Measurements from ENCODE around the gene ARMC8. TPM values are rescaled to one million over a fixed set of nuclear protein-coding genes. Genes with fewer than 3 reads are reported as not detected.
A peak's percentile ranks its signal among the peaks of the same experiment; 100 is the strongest.

Gene ARMC8
- total RNA-seq, 8 experiments from 2014 or later = 23.2 to 49.1 (median 41.9) TPM

DNA sequence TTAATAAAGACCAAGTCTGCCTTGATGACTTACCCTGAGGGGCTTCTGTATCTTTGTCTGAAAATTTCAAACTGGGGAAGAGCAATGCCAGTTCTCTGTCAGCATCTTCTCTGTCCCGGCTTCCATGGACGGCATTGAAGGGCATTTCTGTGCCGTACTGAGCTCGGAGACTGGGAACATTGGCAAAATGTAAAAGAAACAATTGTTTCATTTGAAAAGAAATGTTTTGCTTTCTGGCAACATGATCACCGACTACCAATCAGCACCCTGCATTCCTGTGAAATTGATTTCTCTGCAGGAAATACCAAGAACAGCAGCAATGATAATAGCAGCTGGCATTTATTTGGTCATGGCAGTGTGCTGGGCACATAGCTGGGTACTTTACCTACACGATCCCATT is 116.4 kb downstream of the ARMC8 start:
- 31 to 100% (median 87%) methylated on average over 1 to 6 of the region's 6 CpGs; no CpG with 5 or more reads in 2 of the 10 experiments for WGBS, 10 experiments
- ATAC-seq (replicated peaks in 6 of 8) = no peak

DNA sequence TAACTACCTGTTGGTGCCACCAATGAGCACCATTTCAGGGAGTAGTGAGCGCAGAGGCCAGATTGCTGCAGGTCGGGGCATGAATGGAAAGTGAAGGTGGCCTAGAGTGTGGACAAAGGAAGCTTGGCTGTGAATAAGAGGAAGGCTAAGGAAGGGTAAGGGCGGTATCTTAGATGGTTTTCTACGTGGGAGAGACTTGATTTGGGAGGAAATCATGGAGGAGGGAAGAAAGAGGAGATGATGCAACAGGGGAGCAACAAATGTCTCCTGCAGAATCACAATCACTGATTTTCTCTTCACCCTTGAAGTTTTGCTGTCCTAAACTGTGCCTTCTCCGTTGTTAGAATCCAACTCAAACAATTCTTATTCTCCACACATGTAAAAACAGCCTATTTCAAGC is 120.8 kb downstream of the ARMC8 start:
- in situ Hi-C loops (cut with MboI; ENCODE audit: low pct_unique_long_range_greater_than_20kb in 2 of 9, low sequenced_read_pairs in 9 of 9, unreplicated experiment in 9 of 9) = no loop called here
- Histone ChIP-seq H3K4me3 (no peak overlapping the region), H3K4me1 (replicated peaks in 1 of 2) (no peaks in the 10 kb centered on the region), H3K27ac (no peak overlapping the region)
- WGBS, 10 experiments = 46 to 89% (median 80%) methylated on average over 2 to 5 of the region's 5 CpGs
- ATAC-seq (replicated peaks in 6 of 8) = no peak

More for the DNA sequence above, 116.4 kb downstream of the ARMC8 start:
- Histone ChIP-seq H3K27ac (no peak overlapping the region), H3K4me1 (replicated peaks in 1 of 2) (no peaks in the 10 kb centered on the region), H3K4me3 (no peak overlapping the region)
- in situ Hi-C loops (cut with MboI; ENCODE audit: low pct_unique_long_range_greater_than_20kb in 2 of 9, low sequenced_read_pairs in 9 of 9, unreplicated experiment in 9 of 9) = no loop called here

DNA sequence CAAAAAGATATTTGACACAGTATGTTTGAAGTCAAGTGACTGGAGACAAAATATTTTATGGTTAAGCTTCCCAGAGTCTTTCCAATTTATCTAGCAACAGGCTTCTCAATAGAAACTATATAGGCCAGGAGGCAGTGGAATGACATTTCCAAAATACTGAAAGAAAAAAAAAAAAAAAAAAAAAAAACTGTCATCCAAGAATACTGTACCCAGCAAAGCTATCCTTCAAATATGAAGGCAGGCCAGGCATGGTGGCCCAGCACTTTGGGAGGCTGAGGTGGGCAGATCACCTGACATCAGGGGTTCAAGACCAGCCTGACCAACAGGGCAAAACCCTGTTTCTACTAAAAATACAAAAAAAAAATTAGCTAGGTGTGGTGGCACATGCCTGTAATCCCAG is 121.7 kb downstream of the ARMC8 start:
- no peaks in the 10 kb centered on the region for H3K4me1 ChIP-seq (replicated peaks in 1 of 2)
- H3K27ac ChIP-seq = no peak overlapping the region
- H3K4me3 ChIP-seq = no peak overlapping the region
- in situ Hi-C loops (cut with MboI; ENCODE audit: low pct_unique_long_range_greater_than_20kb in 2 of 9, low sequenced_read_pairs in 9 of 9, unreplicated experiment in 9 of 9) = no loop called here
- ATAC-seq (replicated peaks in 6 of 8) = no peak

DNA sequence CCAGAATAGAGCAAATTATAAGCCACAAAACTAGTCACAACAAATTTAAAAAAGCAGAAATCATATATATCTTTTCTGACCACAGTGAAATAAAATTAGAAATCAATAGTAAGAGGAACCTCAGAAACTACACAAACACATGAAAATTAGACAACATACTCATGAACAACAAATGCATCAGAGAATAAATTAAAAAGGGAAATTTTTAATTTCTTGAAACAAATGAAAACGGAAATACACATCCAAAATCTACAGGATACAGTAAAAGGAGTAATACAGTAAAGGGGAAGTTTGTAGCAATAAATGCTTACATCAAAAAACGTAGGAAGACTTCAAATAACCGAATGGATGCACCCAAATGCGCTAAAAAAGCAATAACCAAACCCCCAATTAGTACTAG is 123.4 kb downstream of the ARMC8 start:
- H3K4me3 ChIP-seq = no peak overlapping the region
- in situ Hi-C loops (cut with MboI; ENCODE audit: low pct_unique_long_range_greater_than_20kb in 2 of 9, low sequenced_read_pairs in 9 of 9, unreplicated experiment in 9 of 9) = no loop called here
- 28 to 89% (median 74%) methylated on average over 3 to 4 of the region's 4 CpGs for WGBS, 10 experiments
- ATAC-seq (replicated peaks in 6 of 8) = no peak
- no peak overlapping the region for H3K27ac ChIP-seq
- H3K4me1 ChIP-seq (replicated peaks in 1 of 2) = no peaks in the 10 kb centered on the region

DNA sequence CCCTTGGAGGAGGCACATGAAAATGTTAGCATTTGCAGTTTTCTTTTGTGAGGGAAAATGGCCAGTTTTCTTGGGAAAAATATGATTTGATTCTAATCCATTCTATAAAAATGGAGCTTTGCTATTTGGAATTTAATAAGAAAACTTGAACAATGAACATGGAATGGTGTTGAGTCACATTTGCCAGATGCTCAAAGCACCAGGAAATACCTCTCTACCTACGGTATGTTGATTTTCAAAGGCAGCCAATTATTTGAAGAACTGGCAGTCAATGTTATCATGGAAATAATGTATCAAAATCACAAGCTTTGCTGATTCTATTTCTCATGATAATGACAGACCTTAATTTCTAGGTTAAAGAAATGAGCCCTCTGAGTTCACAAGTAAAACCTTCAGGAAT is 127.7 kb downstream of the ARMC8 start:
- Histone ChIP-seq H3K27ac (no peak overlapping the region), H3K4me3 (no peak overlapping the region), H3K4me1 (replicated peaks in 1 of 2) (no peaks in the 10 kb centered on the region)
- in situ Hi-C loops (cut with MboI; ENCODE audit: low pct_unique_long_range_greater_than_20kb in 2 of 9, low sequenced_read_pairs in 9 of 9, unreplicated experiment in 9 of 9) = no loop called here
- 0 to 100% (median 85%) methylated on average over 1 of the region's 1 CpG; no CpG with 5 or more reads in 2 of the 10 experiments for WGBS, 10 experiments
- no peak for ATAC-seq (replicated peaks in 6 of 8)

DNA sequence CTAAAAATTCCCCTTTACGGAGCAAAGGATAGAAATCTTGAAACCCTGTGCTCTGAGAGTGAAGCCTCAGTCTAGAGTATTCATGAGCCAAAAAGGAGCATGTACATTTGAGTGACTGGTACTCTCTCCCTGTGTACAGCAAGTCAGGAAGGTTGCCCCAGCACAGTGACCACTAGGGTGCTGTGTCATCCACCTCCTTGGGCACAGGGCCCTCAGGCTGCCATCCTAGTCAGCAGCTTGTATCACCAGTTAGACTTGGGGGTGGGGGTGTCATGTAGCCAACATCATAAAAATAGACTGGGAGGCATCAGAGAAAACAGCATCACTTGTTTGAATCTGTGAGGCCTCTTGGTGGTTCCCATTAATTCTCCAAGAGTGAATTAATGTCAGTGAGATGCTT is 130.6 kb downstream of the ARMC8 start:
- in situ Hi-C loops (cut with MboI; ENCODE audit: low pct_unique_long_range_greater_than_20kb in 2 of 9, low sequenced_read_pairs in 9 of 9, unreplicated experiment in 9 of 9) = no loop called here
- H3K4me3 ChIP-seq = no peak overlapping the region
- 50 to 89% (median 57%) methylated on average over 1 of the region's 1 CpG; no CpG with 5 or more reads in 5 of the 10 experiments for WGBS, 10 experiments
- no peak overlapping the region for H3K27ac ChIP-seq
- ATAC-seq (replicated peaks in 6 of 8) = no peak
- no peaks in the 10 kb centered on the region for H3K4me1 ChIP-seq (replicated peaks in 1 of 2)

DNA sequence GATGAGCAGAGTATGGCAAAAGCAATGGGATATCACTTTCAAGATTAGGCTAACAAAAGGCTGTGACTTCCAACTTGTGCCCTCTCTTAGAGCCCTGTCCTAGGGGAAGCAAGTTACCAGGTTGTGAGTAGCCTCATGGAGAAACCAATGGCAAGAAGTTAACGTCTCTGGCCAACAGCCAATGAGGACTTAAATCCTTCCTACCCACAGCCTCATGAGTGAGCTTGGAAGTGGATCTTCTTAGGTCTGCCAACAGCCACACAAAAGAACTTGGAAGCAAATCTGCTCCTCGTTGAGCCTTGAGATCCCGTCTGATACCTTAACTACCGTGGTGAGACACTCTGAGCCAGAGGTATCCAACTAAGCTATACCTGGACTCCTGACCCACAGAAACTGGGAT is 136.9 kb downstream of the ARMC8 start:
- ATAC-seq (replicated peaks in 6 of 8) = no peak
- in situ Hi-C loops (cut with MboI; ENCODE audit: low pct_unique_long_range_greater_than_20kb in 2 of 9, low sequenced_read_pairs in 9 of 9, unreplicated experiment in 9 of 9) = no loop called here
- 67 to 100% (median 90%) methylated on average over 1 to 3 of the region's 4 CpGs; no CpG with 5 or more reads in 4 of the 10 experiments for WGBS, 10 experiments
- H3K4me1 ChIP-seq (replicated peaks in 1 of 2) = peaks cover 5 to 6% of the 10 kb centered on the region in 2 donors
- no peak overlapping the region for H3K27ac ChIP-seq
- H3K4me3 ChIP-seq = no peak overlapping the region

DNA sequence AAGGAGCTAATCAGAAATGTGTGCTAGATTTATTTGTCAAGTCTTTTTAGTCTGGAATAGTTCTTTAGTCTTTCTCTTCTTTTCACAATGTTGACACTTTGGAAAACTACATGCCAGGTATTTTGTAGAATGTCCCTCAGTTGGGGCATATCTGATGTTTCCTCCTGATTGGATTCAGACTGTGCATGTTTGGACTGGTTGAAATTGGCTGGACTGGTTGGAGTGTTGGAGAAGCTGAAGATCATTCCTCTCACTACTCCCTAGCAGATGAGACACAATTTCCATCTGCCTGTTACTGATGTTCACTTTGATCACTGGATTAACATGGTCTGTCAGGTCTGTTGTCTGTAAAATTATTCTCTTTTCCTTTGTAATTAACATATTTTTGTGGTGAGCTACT is 138.9 kb downstream of the ARMC8 start:
- H3K27ac ChIP-seq = no peak overlapping the region
- H3K4me1 ChIP-seq (replicated peaks in 1 of 2) = peaks cover 5 to 6% of the 10 kb centered on the region in 2 donors
- in situ Hi-C loops (cut with MboI; ENCODE audit: low pct_unique_long_range_greater_than_20kb in 2 of 9, low sequenced_read_pairs in 9 of 9, unreplicated experiment in 9 of 9) = no loop called here
- H3K4me3 ChIP-seq = no peak overlapping the region
- ATAC-seq (replicated peaks in 6 of 8) = no peak

DNA sequence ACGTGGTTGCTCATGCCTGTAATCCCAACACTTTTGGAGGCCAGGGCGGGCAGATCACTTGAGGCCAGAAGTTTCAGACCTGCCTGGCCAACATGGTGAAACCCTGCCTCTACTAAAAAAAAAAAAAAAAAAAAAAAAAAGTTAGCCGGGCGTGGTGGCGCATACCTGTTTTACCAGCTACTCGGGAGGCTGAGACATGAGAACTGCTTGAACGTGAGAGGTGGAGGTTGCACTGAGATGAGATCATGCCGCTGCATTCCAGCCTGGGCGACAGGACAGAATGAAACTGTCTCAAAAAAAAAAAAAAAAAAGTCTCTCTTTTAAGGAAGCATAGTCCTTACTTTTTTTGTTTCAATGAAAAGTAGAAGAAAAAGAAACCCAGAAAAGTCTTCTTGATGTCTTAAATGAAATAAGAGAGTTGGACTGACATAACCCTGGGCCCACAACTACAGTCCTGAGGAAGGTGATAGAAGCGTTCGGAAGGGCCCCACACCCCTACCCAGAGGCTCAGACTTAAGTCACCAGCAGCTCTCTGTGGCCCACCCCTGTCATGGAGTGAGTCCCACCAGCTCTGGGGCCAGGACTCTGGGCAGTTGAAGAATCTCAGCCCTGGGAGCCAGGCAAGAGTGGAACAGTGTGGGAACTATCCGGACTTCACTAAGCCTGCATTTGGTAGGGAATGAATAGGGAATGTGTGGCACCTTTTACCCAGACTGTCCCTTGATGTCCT is 139.9 kb downstream of the ARMC8 start:
- Histone ChIP-seq H3K27ac (no peak overlapping the region), H3K4me3 (no peak overlapping the region), H3K4me1 (replicated peaks in 1 of 2) (peaks cover 5 to 6% of the 10 kb centered on the region in 2 donors)
- in situ Hi-C loops (cut with MboI; ENCODE audit: low pct_unique_long_range_greater_than_20kb in 2 of 9, low sequenced_read_pairs in 9 of 9, unreplicated experiment in 9 of 9) = no loop called here
- WGBS, 10 experiments = 65 to 100% (median 94%) methylated on average over 1 to 11 of the region's 12 CpGs; no CpG with 5 or more reads in 1 of the 10 experiments
- no peak for ATAC-seq (replicated peaks in 6 of 8)

DNA sequence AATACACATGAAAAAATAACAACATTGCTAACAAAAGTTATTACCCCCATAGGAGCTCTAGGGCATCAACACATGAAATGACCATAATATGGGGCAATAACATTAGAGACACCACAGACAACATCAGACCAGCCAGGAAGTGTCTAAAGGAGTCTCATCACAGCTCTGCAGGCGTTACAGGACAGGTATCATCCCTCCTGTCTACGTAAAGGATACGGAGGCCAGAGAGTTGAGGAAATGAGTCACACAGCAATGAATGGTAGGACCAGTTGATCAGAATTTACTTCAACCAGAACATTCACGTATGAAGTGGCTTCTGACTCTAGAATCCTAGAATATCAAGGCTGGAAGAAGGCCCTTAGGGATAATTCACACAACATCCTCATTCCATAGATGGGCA is 140.7 kb downstream of the ARMC8 start:
- WGBS, 10 experiments = 46 to 100% (median 63%) methylated on average over 1 to 3 of the region's 4 CpGs; no CpG with 5 or more reads in 5 of the 10 experiments

DNA sequence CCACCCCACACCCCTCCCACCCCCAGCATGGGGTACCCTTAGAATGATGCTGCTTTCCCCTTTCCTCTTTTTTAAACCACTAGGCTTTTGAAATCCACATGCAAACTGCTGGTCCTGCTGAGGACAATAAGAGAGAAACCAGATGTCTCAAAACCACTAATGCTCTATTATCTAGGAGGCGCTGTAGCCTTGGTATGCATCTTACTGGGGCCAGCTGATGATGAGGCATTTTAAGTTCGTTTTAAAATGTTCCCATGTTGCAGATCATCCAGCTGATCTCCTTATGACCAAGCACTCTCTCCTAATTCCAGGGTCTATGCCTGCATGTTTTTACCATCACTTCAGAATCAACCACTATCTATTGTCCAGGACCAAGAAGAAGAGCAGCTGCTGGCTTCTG is 141.2 kb downstream of the ARMC8 start:
- H3K27ac ChIP-seq = no peak overlapping the region
- H3K4me1 ChIP-seq (replicated peaks in 1 of 2) = peaks cover 5 to 6% of the 10 kb centered on the region in 2 donors
- peak in 2 of 8 experiments; percentile 12 to 17 for ATAC-seq (replicated peaks in 6 of 8)
- H3K4me3 ChIP-seq = peak overlapping the region; percentile 47 to 64 (median 54)
- 0 to 40% (median 0%) methylated on average over 1 to 2 of the region's 2 CpGs; no CpG with 5 or more reads in 3 of the 10 experiments for WGBS, 10 experiments
- in situ Hi-C loops (cut with MboI; ENCODE audit: low pct_unique_long_range_greater_than_20kb in 2 of 9, low sequenced_read_pairs in 9 of 9, unreplicated experiment in 9 of 9) = no loop called here

More for the DNA sequence above, 140.7 kb downstream of the ARMC8 start:
- no peak overlapping the region for H3K27ac ChIP-seq
- H3K4me1 ChIP-seq (replicated peaks in 1 of 2) = peaks cover 5 to 6% of the 10 kb centered on the region in 2 donors
- no peak for ATAC-seq (replicated peaks in 6 of 8)
- no peak overlapping the region for H3K4me3 ChIP-seq
- in situ Hi-C loops (cut with MboI; ENCODE audit: low pct_unique_long_range_greater_than_20kb in 2 of 9, low sequenced_read_pairs in 9 of 9, unreplicated experiment in 9 of 9) = no loop called here

DNA sequence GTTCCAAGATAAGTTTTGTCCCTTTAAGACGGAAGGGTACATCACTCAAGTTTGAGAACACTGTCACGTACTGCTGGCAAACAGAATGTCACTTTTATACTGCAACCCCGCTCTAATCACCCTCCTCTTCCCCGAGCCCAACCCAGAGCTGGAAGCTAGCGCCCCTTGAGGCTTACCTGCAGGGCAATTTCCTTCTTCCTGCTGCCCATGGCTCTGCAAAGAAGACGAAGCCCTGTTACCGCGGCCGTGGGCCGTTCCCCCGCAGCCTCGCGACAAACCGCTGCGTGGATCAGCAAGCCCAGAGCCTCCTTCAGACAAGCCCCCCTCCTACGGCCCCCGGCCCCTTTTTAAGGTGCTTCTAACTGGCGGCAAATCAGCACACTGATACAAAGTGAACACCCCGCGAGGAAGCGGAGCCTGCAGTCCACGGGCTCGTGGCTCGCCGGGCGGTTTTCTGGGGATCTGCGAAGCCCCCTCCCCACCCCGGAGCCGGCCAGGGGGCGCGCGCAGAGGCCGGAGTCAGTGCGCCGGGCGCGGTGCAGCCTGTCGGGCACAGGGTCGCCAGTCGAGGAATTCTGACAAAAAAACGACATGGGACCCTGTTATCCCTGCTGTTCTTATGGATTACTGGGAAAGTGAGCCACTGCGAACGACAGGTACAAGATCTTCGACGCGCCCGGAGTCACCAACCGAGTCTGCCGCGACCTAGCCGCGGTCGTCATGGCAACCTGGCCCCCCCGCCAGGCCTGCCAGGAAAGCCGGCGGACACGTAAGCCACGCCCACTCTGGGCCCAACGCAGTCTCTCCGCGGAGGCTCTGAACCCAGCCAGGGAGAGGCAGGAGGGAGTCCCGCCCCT is 142.3 kb downstream of the ARMC8 start, which contains the start of gene NME9:
Gene NME9 (minus strand): TSS at position 725 of the 857 bp plus-strand sequence. CDS start 516 bp downstream, at position 209.
- in situ Hi-C loops (cut with MboI; ENCODE audit: low pct_unique_long_range_greater_than_20kb in 2 of 9, low sequenced_read_pairs in 9 of 9, unreplicated experiment in 9 of 9) = no loop called here
- Histone ChIP-seq H3K4me1 (replicated peaks in 1 of 2) (peaks cover 5 to 6% of the 10 kb centered on the region in 2 donors), H3K4me3 (peak within 1 kb of the TSS; percentile 47 to 64 (median 54)), H3K27ac (peak within 1 kb of the TSS; percentile 59 to 73)
- 0 to 20% (median 2%) methylated on average over 1 to 30 of the region's 62 CpGs; no CpG with 5 or more reads in 1 of the 10 experiments for WGBS, 10 experiments
- peak; percentile 77 to 98 (median 98) for ATAC-seq (replicated peaks in 6 of 8)

DNA sequence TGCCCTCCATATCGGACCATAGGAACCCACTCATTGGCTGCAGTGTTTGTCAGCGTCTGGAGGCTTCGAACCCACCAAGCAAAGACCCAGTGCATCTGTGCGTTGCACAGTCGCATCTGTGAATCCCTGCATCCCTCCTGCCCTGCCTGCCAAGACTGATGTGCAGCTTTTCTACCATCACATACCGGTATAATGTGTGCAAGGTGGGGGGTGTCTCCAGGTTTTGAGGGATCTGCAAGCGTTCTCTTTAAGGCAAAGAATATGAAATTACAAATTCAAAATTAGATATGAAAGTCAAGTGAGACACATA is 142.8 kb downstream of the ARMC8 start:
- in situ Hi-C loops (cut with MboI; ENCODE audit: low pct_unique_long_range_greater_than_20kb in 2 of 9, low sequenced_read_pairs in 9 of 9, unreplicated experiment in 9 of 9) = no loop called here
- no peak for ATAC-seq (replicated peaks in 6 of 8)
- WGBS, 10 experiments = 0 to 86% (median 28%) methylated on average over 1 to 3 of the region's 7 CpGs; no CpG with 5 or more reads in 4 of the 10 experiments

More for the DNA sequence above, 142.8 kb downstream of the ARMC8 start:
- Histone ChIP-seq H3K4me1 (replicated peaks in 1 of 2) (peaks cover 5 to 6% of the 10 kb centered on the region in 2 donors), H3K4me3 (peak overlapping the region; percentile 47 to 64 (median 54)), H3K27ac (no peak overlapping the region)
